ENCODE results near the gene PCDHA1. TPM values are rescaled to one million over a fixed set of nuclear protein-coding genes. Genes with fewer than 3 reads are reported as not detected.

Gene PCDHA1
- total RNA-seq, 4 donors from 2014 or later = not detected

GRCh38 chr5:140881889-140882590 is 96.1 kb downstream of the PCDHA1 start, which contains the start of gene PCDHA13:
Gene PCDHA13, plus strand, starts transcription at chr5:140882124. Its CDS starts 145 bp downstream, at chr5:140882269.
- TF ChIP-seq CTCF (IDR thresholded peaks at IDR 0.05) (no peak), POLR2A (IDR thresholded peaks at IDR 0.05) (no peak)
- WGBS, 2 donors = 15 to 19% methylated on average over 27 to 35 of the region's 35 CpGs
- no peak for DNase-seq (ENCODE audit: low spot score in 2 of 2)
- intact Hi-C loops (cut with DNase I; ENCODE audit: low total_unique reads) = no loop called here
- H3K4me3 ChIP-seq (ENCODE audit: low read depth, poor library complexity, severe bottlenecking) = no peak within 1 kb of the TSS

- intact Hi-C loops (cut with DNase I; ENCODE audit: low total_unique reads) = no loop called here
- 19 to 21% methylated on average over 12 of the region's 12 CpGs for WGBS, 2 donors
- no peak for DNase-seq (ENCODE audit: low spot score in 2 of 2)
- TF ChIP-seq CTCF (IDR thresholded peaks at IDR 0.05) = no peak
- H3K4me3 ChIP-seq (ENCODE audit: low read depth, poor library complexity, severe bottlenecking) = no peak overlapping the region
Measured at GRCh38 chr5:140882591-140882899, 96.6 kb downstream of the PCDHA1 start.

GRCh38 chr5:140883373-140883772 is 97.4 kb downstream of the PCDHA1 start:
- WGBS, 2 donors = 46 to 57% methylated on average over 41 of the region's 41 CpGs
- no peak overlapping the region for H3K4me3 ChIP-seq (ENCODE audit: low read depth, poor library complexity, severe bottlenecking)
- no peak for DNase-seq (ENCODE audit: low spot score in 2 of 2)
- intact Hi-C loops (cut with DNase I; ENCODE audit: low total_unique reads) = no loop called here
- TF ChIP-seq POLR2A (IDR thresholded peaks at IDR 0.05) = no peak
- TF ChIP-seq CTCF (IDR thresholded peaks at IDR 0.05) = no peak

DNA sequence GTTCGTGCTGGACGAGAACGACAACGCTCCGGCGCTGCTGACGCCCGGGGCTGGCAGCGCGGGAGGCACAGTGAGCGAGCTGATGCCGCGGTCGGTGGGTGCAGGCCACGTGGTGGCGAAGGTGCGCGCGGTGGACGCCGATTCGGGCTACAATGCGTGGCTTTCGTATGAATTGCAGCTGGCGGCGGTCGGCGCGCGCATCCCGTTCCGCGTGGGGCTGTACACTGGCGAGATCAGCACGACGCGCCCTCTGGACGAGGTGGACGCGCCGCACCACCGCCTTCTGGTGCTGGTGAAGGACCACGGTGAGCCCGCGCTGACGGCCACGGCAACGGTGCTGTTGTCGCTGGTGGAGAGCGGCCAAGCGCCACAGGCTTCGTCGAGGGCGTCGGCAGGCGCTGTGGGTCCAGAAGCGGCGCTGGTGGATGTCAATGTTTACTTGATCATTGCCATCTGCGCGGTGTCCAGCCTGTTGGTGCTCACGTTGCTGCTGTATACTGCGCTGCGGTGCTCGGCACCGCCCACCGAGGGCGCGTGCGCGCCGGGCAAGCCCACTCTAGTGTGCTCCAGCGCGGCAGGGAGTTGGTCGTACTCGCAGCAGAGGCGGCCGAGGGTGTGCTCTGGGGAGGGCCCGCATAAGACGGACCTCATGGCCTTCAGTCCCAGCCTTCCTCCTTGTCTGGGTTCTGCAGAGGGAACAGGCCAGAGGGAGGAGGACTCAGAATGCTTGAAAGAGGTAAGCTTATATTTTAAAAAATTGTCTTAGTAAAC is 98.2 kb downstream of the PCDHA1 start:
- DNase-seq (ENCODE audit: low spot score in 2 of 2) = no peak
- H3K4me3 ChIP-seq (ENCODE audit: low read depth, poor library complexity, severe bottlenecking) = no peak overlapping the region
- intact Hi-C loops (cut with DNase I; ENCODE audit: low total_unique reads) = no loop called here
- TF ChIP-seq CTCF (IDR thresholded peaks at IDR 0.05) (no peak), POLR2A (IDR thresholded peaks at IDR 0.05) (no peak)
- WGBS, 2 donors = 48 to 55% methylated on average over 36 to 70 of the region's 79 CpGs

- H3K4me3 ChIP-seq (ENCODE audit: low read depth, poor library complexity, severe bottlenecking) = no peak overlapping the region
- intact Hi-C loops (cut with DNase I; ENCODE audit: low total_unique reads) = no loop called here
- TF ChIP-seq POLR2A (IDR thresholded peaks at IDR 0.05) = no peak
- no peak for TF ChIP-seq CTCF (IDR thresholded peaks at IDR 0.05)
- 78 to 90% methylated on average over 1 of the region's 1 CpG for WGBS, 2 donors
- no peak for DNase-seq (ENCODE audit: low spot score in 2 of 2)
Measured at GRCh38 chr5:140916325-140916724, 130.4 kb downstream of the PCDHA1 start.

Measured in lower leg skin (tissue), 4 donors.